Measurements from ENCODE around the gene SPINT1.

Gene SPINT1

DNA sequence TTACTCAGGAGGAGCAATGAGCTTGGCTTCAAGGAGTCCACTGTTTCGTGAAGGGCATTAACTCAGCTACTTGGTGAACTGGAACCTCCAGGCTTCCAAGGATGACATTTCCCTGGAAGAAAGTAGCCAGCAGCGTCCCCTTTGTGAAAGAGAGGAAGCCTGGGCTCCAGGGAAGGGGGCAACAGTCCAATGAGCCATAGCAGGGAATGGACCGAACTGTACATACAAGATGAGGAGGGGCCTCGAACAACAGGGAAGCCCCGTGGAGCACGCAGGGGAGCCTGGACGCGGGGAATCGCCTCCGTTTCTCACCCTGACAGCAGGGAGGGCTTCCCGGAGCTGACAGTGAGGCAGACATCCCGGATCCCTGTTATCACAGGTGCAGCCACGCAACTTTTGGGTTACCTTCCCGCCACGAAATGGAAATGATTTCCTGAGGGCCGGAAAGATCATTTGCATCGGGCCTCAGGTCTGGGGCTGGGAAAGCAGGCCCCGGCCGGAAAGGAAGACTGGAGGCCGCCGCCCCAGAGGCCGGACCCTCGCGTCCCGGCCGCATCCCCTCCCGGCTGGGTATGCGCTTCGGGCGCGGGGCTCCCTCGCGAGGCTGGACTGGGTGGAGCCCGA is 475 bp upstream of the SPINT1 start:
- ChIA-PET POLR2A (interaction anchor here (0.8 to 1.4 kb wide), 5 partner anchors 14 to 61 kb away, joined by 3 to 7 read pairs (median 4); partner anchors contain the start of genes DNAJC17, RHOV, VPS18 and ZFYVE19), CTCF (interaction anchor here (0.6 to 2.7 kb wide), 8 partner anchors 8 to 96 kb away, joined by 3 to 24 read pairs (median 3); no protein-coding TSS in a partner anchor)
- TF ChIP-seq ZNF37A (tag by site-specific recombination; IDR thresholded peaks at IDR 0.05), result no peak
- no peak for TF ChIP-seq ZNF843 (tag by site-specific recombination; IDR thresholded peaks at IDR 0.05)
- no peak for TF ChIP-seq ZNF626 (tag by site-specific recombination; IDR thresholded peaks at IDR 0.05)
- no peak for TF ChIP-seq MEIS1 (CRISPR knock-in tag; IDR thresholded peaks at IDR 0.05; ENCODE audit: borderline replicate concordance)
- no peak for TF ChIP-seq ZNF473 (tag by site-specific recombination; IDR thresholded peaks at IDR 0.05)
- TF ChIP-seq SETDB1 (IDR thresholded peaks at IDR 0.05; ENCODE audit: insufficient read length, low read length), result no peak
- TF ChIP-seq, protein P1, sequence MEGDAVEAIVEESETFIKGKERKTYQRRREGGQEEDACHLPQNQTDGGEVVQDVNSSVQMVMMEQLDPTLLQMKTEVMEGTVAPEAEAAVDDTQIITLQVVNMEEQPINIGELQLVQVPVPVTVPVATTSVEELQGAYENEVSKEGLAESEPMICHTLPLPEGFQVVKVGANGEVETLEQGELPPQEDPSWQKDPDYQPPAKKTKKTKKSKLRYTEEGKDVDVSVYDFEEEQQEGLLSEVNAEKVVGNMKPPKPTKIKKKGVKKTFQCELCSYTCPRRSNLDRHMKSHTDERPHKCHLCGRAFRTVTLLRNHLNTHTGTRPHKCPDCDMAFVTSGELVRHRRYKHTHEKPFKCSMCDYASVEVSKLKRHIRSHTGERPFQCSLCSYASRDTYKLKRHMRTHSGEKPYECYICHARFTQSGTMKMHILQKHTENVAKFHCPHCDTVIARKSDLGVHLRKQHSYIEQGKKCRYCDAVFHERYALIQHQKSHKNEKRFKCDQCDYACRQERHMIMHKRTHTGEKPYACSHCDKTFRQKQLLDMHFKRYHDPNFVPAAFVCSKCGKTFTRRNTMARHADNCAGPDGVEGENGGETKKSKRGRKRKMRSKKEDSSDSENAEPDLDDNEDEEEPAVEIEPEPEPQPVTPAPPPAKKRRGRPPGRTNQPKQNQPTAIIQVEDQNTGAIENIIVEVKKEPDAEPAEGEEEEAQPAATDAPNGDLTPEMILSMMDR (tag by site-specific recombination; IDR thresholded peaks at IDR 0.05), result no peak
- TF ChIP-seq ZNF391 (tag by site-specific recombination; IDR thresholded peaks at IDR 0.05; ENCODE audit: borderline replicate concordance, low read depth), result no peak
- no peak for TF ChIP-seq ZNF133 (tag by site-specific recombination; IDR thresholded peaks at IDR 0.05)
- TF ChIP-seq ZNF10 (tag by site-specific recombination; IDR thresholded peaks at IDR 0.05), result no peak
- TF ChIP-seq ZBTB1 (tag by site-specific recombination; IDR thresholded peaks at IDR 0.05), result no peak
- no peak for TF ChIP-seq ZNF169 (tag by site-specific recombination; IDR thresholded peaks at IDR 0.05)
- TF ChIP-seq ZNF596 (tag by site-specific recombination; IDR thresholded peaks at IDR 0.05), result no peak
- TF ChIP-seq ZNF292 (tag by site-specific recombination; IDR thresholded peaks at IDR 0.05; ENCODE audit: borderline replicate concordance, low read depth), result no peak
- TF ChIP-seq ZNF416 (tag by site-specific recombination; IDR thresholded peaks at IDR 0.05), result no peak
- peak; percentile 39; the same call in 1 of the 2 replicates for TF ChIP-seq ZNF2 (tag by site-specific recombination; IDR thresholded peaks at IDR 0.05)
- TF ChIP-seq ZNF561 (tag by site-specific recombination; IDR thresholded peaks at IDR 0.05; ENCODE audit: borderline replicate concordance), result no peak
- TF ChIP-seq ZIC2 (tag by site-specific recombination; IDR thresholded peaks at IDR 0.05), result peak; percentile 39; the same call in 1 of the 2 replicates
- TF ChIP-seq, protein P2, sequence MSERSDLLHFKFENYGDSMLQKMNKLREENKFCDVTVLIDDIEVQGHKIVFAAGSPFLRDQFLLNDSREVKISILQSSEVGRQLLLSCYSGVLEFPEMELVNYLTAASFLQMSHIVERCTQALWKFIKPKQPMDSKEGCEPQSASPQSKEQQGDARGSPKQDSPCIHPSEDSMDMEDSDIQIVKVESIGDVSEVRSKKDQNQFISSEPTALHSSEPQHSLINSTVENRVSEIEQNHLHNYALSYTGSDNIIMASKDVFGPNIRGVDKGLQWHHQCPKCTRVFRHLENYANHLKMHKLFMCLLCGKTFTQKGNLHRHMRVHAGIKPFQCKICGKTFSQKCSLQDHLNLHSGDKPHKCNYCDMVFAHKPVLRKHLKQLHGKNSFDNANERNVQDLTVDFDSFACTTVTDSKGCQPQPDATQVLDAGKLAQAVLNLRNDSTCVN (tag by site-specific recombination; optimal IDR thresholded peaks at IDR 0.05), result peak; percentile 32
- TF ChIP-seq, protein P3, sequence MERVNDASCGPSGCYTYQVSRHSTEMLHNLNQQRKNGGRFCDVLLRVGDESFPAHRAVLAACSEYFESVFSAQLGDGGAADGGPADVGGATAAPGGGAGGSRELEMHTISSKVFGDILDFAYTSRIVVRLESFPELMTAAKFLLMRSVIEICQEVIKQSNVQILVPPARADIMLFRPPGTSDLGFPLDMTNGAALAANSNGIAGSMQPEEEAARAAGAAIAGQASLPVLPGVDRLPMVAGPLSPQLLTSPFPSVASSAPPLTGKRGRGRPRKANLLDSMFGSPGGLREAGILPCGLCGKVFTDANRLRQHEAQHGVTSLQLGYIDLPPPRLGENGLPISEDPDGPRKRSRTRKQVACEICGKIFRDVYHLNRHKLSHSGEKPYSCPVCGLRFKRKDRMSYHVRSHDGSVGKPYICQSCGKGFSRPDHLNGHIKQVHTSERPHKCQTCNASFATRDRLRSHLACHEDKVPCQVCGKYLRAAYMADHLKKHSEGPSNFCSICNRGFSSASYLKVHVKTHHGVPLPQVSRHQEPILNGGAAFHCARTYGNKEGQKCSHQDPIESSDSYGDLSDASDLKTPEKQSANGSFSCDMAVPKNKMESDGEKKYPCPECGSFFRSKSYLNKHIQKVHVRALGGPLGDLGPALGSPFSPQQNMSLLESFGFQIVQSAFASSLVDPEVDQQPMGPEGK (tag by site-specific recombination; IDR thresholded peaks at IDR 0.05), result no peak
- peak; percentile 41; the same call in 1 of the 2 replicates for TF ChIP-seq ZNF335 (tag by site-specific recombination; conservative IDR thresholded peaks at IDR 0.05)
- TF ChIP-seq ZNF274 (IDR thresholded peaks at IDR 0.05; ENCODE audit: low read length), result no peak
- TF ChIP-seq ZNF274 (tag by site-specific recombination; IDR thresholded peaks at IDR 0.05; ENCODE audit: borderline replicate concordance), result no peak
- Histone ChIP-seq H3K27ac (ENCODE audit: extremely low read depth, low read depth, low read length) (peak overlapping the region; percentile 60; the same call in 1 of the 2 replicates), H3K9me3 (ENCODE audit: control insufficient read depth, insufficient read depth, low read depth, low read length) (no peaks in the 10 kb centered on the region), H3K4me1 (ENCODE audit: control insufficient read depth, insufficient read depth, low read length) (peaks cover 3% of the 10 kb centered on the region; the same call in 1 of the 2 replicates), H3K36me3 (ENCODE audit: control insufficient read depth in 2 of 2, insufficient read depth in 1 of 2, low read length in 2 of 2) (no peaks in the 10 kb centered on the region), H3K4me3 (ENCODE audit: low read depth, low read length) (peak overlapping the region; percentile 44)
